Colon (tissue), 2 donors: Measurements from ENCODE around the gene METTL8.
"Not testable (repeated sequence)": the region's sequence is repeated elsewhere in the genome, so short reads cannot be mapped to it uniquely, and the experiment has no call there.

Experiments used
- FAIRE-seq: peaks from 2 replicates; lab custom pipeline; 2012; peaks lifted over from hg19 to GRCh38; lab: Jason Lieb, UNC
- donor health status: control.
- donor health status: control.

METTL8 gene

DNA sequence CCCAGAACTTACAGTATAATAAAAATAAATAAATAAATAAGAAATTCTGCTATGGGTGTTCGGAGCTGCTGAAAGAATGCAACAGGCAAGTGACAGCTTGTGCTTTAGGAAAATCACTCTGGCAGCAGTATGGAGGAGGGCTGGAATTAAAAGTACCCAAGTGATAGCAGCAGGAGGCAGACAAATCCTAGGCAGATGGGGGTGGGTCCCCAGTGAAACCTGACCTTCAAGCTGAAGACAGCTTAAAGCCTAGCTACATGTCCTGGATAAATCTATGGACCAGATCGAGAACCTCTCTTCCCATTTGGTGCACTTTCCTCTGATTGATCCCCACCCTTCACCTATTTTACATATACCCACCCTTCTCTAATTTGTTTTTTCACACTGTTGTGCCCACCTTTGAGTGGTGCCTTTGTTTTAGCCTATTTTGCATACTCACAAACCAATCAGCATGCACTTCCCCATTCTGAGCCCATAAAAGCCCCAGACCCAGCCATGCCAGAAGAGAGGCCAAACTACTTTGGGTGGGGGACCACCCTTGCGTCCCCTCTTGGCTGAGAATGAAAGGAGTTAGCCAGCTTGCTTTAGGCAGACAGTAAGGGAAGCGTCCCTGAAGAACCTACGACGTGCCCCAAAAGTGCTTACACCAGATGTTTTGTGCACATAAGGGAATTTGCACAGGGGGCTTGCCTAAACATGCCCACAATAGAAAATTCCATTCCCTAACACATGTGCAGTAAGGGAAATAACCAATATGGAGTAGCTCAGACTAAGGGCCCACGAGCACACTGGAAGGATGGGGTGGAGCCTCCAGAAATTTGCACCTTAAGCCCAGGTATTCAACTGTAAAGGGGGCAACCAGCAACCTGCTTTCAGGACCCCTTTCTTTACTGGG is 3.0 kb downstream of the METTL8 start:
- no peak for FAIRE-seq

DNA sequence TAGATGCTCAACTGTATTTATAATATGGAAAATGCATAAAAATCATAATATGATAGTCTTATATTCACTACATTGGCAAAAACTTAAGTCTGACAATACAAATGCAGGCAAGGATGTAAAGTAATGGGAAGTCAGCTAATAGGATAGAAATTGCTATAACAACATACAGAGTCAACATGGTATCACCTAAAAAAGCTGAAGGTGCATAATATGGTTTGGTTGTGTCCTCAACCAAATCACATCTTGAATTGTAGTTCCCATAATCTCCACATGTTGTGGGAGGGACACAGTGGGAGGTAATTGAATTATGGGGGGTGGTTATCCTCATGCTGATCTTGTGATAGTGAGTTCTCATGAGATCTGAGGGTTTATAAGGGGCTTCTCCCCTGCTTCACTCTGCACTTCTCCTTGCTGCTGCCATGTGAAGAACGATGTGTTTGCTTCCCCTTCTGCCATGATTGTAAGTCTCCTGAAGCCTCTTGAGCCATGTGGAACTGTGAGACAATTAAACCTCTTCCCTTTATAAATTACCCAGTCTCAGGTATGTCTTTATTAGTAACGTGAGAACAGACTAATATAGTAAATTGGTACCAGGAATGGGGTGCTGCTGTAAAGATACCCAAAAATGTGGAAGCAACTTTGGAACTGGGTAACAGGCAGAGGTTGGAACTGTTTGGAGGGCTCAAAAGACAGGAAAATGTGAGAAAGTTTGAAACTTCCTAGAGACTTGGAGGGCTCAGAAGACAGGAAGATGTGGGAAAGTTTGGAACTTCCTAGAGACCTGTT is 10.9 kb downstream of the METTL8 start:
- not testable (repeated sequence) for FAIRE-seq

GRCh38 chr2:171420728-171421563 is 12.8 kb downstream of the METTL8 start:
- FAIRE-seq = no peak

- FAIRE-seq = no peak
Observed at GRCh38 chr2:171419333-171419732, 14.5 kb downstream of the METTL8 start.

DNA sequence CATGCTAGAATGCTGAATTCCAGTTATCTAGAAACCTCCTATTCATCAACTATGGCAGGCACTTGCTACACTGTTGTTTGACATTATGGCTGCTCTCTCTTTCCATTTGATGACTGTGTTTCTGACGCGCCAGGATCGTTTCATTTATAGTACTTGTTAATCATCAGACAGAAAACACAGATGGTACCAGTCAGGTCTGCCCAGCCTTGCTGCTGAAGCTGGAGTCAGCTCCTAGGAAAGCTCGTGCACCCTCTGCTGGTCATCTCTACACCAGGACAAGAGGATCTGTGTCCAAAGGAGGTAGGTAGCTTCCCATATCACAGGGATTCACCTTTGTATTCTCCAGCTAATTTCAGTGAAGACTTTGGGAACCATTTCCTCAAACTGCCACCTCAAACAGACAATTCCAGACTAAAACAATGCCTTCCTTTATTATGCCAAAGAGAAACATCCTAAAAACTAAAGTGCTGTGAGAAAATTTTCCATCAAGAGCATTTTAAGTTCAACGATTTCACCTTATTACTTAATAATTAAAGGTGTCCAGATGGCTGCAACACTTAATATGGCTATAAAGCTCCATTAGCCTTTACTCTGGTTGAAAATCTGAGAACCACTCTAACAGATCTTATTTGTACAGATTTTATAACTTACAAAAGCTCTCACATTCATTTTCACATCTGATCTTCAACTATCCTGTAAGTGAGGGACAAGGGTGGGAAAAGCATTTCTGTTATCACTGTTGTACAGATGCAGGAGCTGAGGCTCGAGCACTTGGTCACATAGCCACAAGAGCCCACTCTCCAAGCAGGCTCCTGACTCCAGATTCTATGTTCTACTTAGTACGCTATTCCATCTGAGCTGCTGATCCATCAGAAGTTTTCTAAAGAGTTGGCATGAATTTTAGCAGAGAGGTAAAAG is 17.5 kb downstream of the METTL8 start:
- FAIRE-seq = peak; percentile 61

DNA sequence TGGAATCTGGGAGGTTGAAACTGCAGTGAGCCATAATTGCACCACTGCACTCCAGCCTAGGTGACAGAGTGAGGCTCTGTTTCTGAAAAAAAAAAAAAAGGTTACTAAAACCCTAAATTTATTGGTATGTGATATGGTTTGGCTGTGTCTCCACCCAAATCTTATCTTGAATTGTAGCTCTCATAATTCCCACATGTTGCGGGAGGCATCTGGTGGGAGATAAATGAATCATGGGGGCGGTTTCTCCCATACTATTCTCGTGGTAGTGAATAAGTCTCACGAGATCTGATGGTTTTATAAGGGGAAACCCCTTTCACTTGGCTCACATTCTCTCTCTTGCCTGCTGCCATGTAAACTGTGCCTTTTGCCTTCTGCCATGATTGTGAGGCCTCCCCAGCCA is 19.1 kb downstream of the METTL8 start:
- FAIRE-seq = not testable (repeated sequence)

DNA sequence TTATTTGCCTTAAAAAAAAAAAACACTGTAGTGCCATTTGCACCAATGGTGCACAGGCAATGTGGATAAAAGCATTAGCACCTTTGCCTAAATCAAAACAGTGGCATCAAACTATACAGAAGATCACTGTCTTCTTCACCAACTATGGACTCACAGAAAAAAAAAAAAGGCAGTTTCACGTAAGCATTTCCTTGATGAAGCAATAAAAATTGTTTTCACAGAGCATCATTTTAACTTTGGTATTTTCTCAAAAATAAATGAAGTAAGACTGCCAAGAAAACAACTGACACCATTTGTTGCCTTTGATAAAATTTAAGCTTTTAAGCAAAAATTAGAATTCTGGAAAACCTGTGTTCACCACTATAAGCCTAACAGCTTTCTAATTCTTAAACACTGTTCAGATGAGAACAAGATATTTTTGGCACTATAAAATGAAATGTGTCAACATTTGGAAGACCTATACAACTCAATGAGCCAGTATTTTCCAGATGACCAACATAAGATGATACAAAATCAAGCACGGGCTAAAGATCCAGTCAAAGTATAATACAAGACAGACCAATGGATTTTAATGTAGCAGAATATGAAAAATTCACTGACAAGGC is 21.1 kb downstream of the METTL8 start:
- FAIRE-seq = no peak

DNA sequence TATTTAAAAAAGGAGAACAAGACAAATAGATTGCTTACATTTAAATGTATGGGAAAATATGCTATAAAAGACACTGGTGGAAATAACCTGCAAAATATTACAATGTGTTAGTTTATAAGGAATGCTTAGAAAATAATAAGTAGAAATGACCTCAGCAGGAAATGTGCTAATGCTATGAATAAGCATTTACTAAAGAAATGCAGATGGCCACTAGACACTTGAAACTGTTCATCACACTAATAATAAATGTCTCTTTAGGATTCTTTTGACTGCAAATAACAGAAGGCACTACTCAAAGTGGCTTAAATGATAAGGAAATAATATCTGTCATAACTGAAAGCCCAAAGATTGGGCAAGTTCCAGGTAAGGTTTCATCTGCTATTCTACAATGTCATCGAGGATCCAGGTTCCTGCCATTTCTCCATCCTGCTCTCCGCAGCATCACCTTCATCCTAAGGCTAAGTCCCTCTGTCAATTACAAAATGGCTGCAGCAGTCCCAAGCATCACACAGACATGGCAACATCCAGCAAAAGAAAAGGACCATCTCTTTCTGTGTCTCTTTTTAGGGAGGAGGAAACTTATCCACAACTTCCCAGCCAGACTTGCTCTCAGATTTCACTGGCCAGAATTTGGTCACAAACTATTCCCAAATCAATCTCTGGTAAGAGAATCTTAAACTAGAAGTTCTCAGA is 21.9 kb downstream of the METTL8 start:
- FAIRE-seq = no peak

DNA sequence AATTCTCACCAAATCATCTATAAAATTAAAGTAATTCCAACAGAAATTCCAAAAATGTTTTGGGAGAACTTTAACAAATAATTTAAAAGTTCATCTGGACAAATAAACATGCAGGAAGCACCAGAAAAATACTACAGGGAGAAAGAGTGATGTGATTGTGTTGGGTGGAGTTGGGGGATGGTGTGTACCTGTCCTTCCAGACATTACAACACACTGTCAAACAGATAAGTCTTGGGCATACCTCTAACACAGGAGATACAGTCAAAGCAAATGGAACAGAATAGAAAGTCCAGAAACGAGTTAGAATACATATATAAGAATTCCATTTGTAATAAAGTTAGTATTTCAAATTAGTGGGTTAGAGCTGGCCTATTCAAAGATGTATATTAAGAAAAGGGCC is 22.6 kb downstream of the METTL8 start:
- FAIRE-seq = no peak

GRCh38 chr2:171410624-171411023 is 23.2 kb downstream of the METTL8 start:
- FAIRE-seq = no peak

- FAIRE-seq = no peak
Observed at GRCh38 chr2:171410101-171410500, 23.7 kb downstream of the METTL8 start.

DNA sequence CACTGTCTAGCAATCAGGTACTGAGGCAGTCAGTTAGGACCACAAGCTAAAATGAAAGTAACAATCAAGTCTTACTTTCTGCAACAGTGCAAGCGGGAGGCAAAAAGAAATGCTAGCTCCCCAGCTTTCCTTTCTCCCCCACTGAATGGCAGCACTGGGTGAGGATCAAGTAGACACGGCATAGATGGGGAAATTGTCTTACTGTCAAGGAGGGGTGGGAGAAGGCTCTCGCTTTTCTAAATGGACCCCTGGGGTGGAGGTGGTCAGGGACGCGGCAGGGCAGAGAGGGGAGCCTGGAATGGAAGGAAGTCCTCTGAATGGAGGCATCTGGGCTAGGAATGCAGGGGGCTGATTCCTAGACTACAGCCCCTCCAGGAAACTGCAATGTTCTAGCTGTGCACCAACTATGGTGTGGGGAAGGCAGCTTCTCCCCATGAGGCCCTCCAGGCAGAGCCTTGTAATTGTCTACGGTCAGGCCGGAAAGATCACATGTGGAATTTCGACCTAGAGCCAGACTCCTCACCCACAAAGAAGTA is 24.3 kb downstream of the METTL8 start:
- no peak for FAIRE-seq

GRCh38 chr2:171407676-171408044 is 26.1 kb downstream of the METTL8 start:
- no peak for FAIRE-seq

- no peak for FAIRE-seq
Observed at GRCh38 chr2:171407030-171407675, 26.6 kb downstream of the METTL8 start.

DNA sequence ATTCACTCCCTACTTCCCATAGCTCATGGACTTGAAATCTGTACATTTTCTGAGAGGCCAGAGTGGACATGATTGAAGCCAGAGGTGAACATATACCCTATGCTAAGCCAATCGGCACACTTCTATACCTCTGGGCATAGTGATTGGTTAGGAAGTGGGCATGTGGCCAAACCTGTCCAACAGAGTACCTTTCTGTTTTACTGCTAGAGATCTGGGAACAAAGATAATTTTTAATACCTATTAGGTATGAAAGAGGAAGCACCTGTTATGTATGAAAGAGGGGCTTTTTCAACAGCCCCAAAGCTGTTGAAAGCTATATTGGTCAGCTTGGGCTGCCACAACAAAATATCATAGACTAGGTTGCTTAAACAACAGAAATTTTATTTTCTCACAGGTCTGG is 27.7 kb downstream of the METTL8 start:
- FAIRE-seq = no peak

DNA sequence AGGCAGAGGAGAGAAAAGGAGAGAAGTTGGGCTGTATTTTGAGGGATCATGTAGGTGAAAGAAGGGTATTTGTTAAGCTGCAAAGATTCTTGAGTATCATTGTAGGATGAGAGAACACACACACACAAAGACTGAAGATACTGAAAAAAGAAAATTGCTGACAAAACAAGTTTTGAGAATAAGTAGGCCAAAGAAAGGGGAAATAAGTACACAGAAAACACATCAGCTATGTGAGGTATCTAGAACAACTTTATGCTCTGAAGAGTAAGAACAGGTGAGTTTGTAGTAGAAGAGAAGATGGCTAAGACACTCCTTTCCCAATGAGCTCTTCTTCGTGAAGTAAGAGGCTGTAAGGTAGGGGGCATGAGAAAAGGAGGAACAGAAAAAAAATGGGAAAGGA is 28.2 kb downstream of the METTL8 start:
- FAIRE-seq = no peak

DNA sequence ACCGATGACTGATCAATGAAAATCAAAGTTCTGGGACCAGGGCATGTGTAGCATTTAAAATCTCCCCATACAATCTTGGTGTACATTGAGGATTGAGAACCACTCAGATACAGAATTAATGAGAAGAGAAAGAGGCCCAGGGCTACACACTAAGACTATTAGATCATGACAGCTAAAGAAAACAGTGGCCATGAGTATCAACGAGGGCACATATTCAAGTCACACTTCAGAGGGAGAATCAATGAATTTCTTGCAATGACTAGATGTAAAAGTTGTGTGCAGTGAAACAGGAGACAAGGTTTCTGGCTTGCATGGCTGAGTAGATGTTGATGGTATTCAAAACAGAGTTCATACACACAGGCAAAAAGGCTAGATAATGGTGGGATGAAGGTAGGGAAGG is 29.1 kb downstream of the METTL8 start:
- FAIRE-seq = no peak

DNA sequence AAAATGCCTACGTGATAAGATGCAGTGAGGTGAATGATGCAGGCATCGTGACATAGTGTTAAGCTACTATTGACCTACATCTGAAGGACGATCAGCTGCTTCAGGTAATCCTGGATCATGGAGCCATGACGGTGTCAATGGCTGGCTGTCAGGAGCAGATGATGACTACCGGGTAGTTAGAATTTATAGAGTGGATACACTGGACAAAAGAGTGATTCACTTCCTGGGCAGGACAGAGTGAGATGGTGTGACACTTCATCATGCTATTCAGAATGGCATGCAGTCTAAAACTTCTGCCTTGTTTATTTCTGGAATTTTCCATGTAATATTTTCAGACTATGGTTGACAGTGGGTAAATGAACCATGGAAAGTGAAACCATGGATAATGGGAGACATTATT is 29.5 kb downstream of the METTL8 start:
- FAIRE-seq = no peak

DNA sequence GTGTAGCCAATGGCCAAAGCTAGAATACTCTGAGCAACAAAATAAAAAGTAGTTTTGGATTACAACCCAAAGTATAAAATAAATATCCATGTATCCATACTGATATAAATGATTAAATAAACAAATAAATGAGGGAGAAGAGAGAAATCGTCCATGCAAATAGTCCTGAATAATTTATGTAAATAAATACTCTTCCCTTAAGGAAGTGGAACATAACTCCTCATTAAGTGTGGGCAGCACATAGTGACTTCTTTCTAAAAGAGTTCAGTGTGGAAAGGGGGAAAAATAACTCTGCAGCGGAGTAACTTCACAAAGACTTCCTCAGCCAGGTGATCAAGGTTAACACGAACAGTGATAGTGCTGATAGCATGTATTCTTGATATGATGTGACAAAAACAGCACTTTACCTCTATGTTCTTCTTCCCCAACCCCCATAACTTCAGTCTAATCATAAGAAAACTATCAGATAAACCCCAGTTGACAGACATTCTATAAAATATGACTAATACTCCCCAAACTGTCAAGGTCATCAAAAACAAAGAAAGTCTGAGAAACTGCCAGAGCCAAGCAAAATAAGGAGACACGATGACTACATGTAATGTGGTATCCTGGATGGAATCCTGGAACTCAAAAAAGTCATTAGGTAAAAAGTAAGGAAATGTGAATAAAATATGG is 30.7 kb downstream of the METTL8 start:
- FAIRE-seq = no peak
